ENCODE results near the gene FUT1.

- TF ChIP-seq CTCF (IDR thresholded peaks at IDR 0.05): no peak
- no peak for TF ChIP-seq POLR2A (IDR thresholded peaks at IDR 0.05)
Measured at GRCh38 chr19:48739404-48740163, 12.9 kb downstream of the FUT1 start.
